PFSK-1 (cell line): Measurements from ENCODE around the gene NES.

ENCODE experiments used
- POLR2AphosphoS5 ChIP-seq: IDR thresholded peaks from 2 replicates; pipeline ENCODE4 v1.6.1; 2012; ENCODE audit warnings: low read depth, mild to moderate bottlenecking, control low read depth, low read length, moderate library complexity
- SIN3A ChIP-seq: IDR thresholded peaks from 2 replicates; pipeline ENCODE4 v1.6.1; 2012; ENCODE audit warnings: mild to moderate bottlenecking, low read length, moderate library complexity, borderline replicate concordance; ENCODE audit not compliant: insufficient read depth
- TAF1 ChIP-seq: IDR thresholded peaks from 2 replicates; pipeline ENCODE4 v1.6.1; 2012; ENCODE audit warnings: low read length, control low read depth, borderline replicate concordance; ENCODE audit not compliant: insufficient read depth
- TF ChIP-seq, protein P1 (sequence below), 2 experiments: IDR thresholded peaks; 2 replicates each; pipeline versions ENCODE4 v1.6.1 to v1.8.0; 2011 to 2012; ENCODE audit warnings: low read depth in 2 of 2, low read length in 2 of 2, control low read depth in 1 of 2, inconsistent platforms in 1 of 2, mild to moderate bottlenecking in 1 of 2, moderate library complexity in 1 of 2; ENCODE audit not compliant: insufficient read depth in 1 of 2

DNA sequence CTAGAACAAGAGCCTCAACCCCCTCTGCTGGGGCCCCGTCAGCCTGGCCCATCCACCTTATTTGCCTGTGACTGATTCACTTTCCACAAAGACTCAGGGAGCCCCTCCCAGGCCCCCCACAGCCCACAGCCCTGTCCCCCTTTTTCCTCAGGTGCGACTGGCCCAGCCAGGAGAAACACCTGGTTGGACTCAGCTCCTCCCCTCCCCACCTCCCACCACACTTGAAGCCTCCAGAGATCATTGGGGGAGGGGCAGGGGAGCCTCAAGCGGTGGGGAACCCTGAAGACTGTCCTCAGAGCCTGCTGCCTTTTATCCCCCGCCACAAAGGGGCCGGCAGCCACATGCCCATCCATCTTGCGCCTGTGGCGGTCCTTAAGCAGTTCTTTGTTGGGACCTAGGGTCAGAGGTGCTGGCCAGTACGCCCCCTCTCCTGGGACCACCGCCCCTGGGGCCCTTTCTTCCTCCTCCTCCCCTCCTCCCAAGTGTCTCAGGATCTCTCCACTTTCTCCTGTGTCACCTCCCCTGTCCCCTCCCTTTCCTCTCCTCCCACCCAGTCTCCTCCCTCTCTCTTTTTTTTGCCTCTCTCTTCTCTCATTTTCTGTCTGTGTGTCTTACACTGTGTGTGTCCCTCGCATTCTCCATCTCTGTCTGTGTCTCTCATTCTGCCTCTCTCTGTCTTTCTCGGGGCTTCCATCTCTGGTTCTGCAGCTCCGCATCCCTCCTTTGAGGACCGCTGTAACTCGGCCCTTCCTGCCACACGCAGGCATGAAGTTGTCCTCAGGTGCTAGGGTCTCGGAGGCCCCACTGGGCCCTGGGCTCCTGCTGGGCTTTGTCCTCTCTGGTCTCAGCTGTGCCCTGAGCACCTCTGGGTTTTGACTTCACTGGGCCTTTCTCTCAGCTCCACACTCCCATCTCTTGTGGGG, 16.0 kb upstream of the NES start:
- no peak for TF ChIP-seq POLR2AphosphoS5
- TF ChIP-seq, protein P1, sequence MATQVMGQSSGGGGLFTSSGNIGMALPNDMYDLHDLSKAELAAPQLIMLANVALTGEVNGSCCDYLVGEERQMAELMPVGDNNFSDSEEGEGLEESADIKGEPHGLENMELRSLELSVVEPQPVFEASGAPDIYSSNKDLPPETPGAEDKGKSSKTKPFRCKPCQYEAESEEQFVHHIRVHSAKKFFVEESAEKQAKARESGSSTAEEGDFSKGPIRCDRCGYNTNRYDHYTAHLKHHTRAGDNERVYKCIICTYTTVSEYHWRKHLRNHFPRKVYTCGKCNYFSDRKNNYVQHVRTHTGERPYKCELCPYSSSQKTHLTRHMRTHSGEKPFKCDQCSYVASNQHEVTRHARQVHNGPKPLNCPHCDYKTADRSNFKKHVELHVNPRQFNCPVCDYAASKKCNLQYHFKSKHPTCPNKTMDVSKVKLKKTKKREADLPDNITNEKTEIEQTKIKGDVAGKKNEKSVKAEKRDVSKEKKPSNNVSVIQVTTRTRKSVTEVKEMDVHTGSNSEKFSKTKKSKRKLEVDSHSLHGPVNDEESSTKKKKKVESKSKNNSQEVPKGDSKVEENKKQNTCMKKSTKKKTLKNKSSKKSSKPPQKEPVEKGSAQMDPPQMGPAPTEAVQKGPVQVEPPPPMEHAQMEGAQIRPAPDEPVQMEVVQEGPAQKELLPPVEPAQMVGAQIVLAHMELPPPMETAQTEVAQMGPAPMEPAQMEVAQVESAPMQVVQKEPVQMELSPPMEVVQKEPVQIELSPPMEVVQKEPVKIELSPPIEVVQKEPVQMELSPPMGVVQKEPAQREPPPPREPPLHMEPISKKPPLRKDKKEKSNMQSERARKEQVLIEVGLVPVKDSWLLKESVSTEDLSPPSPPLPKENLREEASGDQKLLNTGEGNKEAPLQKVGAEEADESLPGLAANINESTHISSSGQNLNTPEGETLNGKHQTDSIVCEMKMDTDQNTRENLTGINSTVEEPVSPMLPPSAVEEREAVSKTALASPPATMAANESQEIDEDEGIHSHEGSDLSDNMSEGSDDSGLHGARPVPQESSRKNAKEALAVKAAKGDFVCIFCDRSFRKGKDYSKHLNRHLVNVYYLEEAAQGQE (IDR thresholded peaks at IDR 0.05; ENCODE audit: insufficient read depth in 1 of 2, low read depth in 2 of 2, low read length in 2 of 2), result no peak
- no peak for TF ChIP-seq TAF1
- no peak for TF ChIP-seq SIN3A
